Omental fat pad (tissue), 4 donors: ENCODE results near the gene NPNT. TPM values are rescaled to one million over a fixed set of nuclear protein-coding genes. Genes with fewer than 3 reads are reported as not detected.

Experiments
- ATAC-seq: fragments of 150-250 bp; one replicate; pipeline ENCODE4 v1.9.1; 2016; ENCODE audit warnings: mild to moderate bottlenecking, moderate library complexity; ENCODE audit not compliant: low FRiP score
- DNase-seq: peaks from one replicate; pipeline ENCODE4 v3.0.0-alpha.2; 2019; ENCODE audit warnings: low spot score
- CTCF ChIP-seq, 3 donors: fragments of 450-650 bp; IDR thresholded peaks; one replicate each; pipeline ENCODE4 v1.5.1; 2016 to 2017; ENCODE audit warnings: antibody characterized with exemption in 3 of 3, mild to moderate bottlenecking in 3 of 3, moderate library complexity in 2 of 3
- total RNA-seq, 4 donors: library from RNA; depleted of rRNA; stranded (reverse); fragments of >200 nt; gene quantifications; one replicate each; pipeline ENCODE4 v1.1.0, GENCODE V29; 2016

The NPNT gene
- total RNA-seq, 4 donors from 2014 or later = 7.4 to 40.6 (median 23.2) TPM

DNA sequence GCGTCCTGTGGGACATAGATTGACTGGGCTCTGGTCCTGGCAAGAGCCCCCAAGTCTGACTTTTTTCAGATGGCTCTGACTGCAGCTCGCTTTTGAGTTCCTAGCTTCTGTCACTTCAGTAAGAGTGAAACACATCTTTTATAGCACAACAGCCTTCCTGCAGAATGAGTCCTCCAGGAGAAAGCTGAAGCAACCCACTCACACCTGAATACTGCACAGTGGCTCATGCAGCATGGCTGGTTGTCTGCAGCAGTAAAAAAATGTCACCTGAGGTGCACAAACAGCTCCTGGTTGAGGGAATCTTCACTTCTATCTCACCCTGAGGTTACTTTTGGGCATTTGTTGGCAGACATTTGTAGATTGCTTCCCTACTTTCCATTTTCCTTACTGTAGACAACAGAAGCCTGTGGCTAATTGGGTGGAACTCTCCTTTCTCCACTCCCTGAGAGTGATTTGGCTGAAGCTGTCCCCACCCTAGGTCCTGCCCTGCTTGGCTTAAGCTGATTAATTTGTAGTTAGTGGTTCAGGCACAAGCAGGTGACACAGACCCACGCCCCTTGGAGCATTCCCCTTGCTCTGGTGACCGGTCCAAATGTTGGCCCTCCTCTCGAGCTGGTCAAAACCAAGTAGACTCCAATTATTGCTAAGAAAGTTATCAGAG is 99.7 kb downstream of the NPNT start:
- DNase-seq (no peak), ATAC-seq (no peak)
- no peak for TF ChIP-seq CTCF (IDR thresholded peaks at IDR 0.05)

- TF ChIP-seq CTCF (IDR thresholded peaks at IDR 0.05) = no peak
- ATAC-seq (no peak), DNase-seq (no peak)
Measured at GRCh38 chr4:105996845-105997244, 101.6 kb downstream of the NPNT start.

DNA sequence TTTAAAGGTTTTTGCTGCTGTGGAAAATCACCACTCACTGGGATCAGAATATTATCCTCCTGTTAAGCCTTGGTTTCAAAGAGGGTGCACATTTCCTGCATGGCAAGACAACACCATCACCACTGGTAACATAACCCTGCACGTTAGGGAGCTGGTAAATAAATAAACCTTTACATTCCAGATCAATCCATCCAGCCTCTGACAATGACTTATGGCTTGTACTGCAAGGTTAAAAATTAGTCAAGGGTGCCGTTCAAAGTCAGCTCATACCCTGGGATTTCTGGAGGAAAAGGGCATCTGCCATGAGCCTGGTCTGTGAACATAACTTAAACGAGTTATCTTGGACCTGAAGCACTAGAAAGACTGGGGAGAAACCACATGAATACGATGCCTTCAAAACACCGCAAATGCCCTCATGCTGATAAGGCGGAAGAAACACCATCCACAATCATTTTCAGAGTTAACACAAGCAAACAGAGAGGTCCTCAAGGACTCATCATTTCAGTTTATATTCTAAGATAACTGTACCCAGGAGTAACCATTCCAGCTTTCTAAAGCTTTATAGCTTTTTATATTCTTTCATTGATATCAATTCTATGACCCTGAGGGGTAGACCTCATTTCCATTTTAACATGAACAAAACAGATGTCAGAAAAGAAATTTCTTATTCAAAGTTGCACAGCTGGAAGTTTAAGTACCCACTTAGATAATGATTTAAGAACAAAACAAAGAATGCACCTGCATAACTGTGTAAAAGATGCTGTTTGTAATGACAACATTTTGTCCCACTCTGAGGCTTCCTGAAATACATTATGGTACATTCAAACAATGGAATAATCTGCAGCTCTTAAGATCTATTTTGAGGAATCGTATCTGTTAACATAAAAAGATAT is 103.1 kb downstream of the NPNT start:
- no peak for TF ChIP-seq CTCF (IDR thresholded peaks at IDR 0.05)
- DNase-seq (no peak), ATAC-seq (no peak)

- no peak for TF ChIP-seq CTCF (IDR thresholded peaks at IDR 0.05)
- DNase-seq (no peak), ATAC-seq (no peak)
Measured at GRCh38 chr4:106002994-106003393, 107.7 kb downstream of the NPNT start.

DNA sequence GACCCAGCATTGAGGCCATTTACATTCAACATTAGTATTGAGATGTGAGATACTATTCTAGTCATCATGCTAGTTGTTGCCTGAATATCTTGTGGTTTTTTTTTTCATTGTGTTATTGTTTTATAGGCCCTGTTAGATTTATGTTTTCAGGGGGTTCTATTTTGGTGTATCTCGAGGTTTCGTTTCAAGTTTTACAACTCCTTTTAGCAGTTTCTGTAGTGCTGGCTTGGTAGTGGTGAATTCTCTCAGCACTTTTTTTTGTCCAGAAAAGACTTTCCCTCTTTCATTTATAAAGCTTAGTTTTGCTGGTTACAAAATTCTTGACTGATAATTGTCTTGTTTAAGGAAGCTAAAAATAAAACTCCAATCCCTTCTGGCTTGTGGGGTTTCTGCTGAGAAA is 115.5 kb downstream of the NPNT start:
- ATAC-seq (no peak), DNase-seq (no peak)
- TF ChIP-seq CTCF (IDR thresholded peaks at IDR 0.05) = no peak

GRCh38 chr4:106011387-106011786 is 116.1 kb downstream of the NPNT start:
- no peak for ATAC-seq
- TF ChIP-seq CTCF (IDR thresholded peaks at IDR 0.05) = no peak
- DNase-seq = no peak
